Parathyroid adenoma (tissue), 2 donors: ENCODE measurements around the gene EGFLAM.
"Not testable (repeated sequence)": the region's sequence is repeated elsewhere in the genome, so short reads cannot be mapped to it uniquely, and the experiment has no call there.

Source experiments
- H2AFZ ChIP-seq: fragments of 300-600 bp; sonication (generic); one replicate; pipeline ENCODE4 v1.7.0; 2017; ENCODE audit warnings: antibody characterized with exemption, mild to moderate bottlenecking
- H3K27ac ChIP-seq: fragments of 300-600 bp; sonication (generic); one replicate; pipeline ENCODE4 v1.7.0; 2017
- H3K27me3 ChIP-seq: fragments of 300-600 bp; sonication (generic); one replicate; pipeline ENCODE4 v1.7.0; 2017; ENCODE audit warnings: low read length; ENCODE audit not compliant: control insufficient read depth, insufficient read depth
- H3K36me3 ChIP-seq: fragments of 300-600 bp; sonication (generic); one replicate; pipeline ENCODE4 v1.7.0; 2017; ENCODE audit warnings: low read length; ENCODE audit not compliant: control insufficient read depth, insufficient read depth
- H3K4me1 ChIP-seq: fragments of 300-600 bp; sonication (generic); one replicate; pipeline ENCODE4 v1.7.0; 2017; ENCODE audit warnings: control low read depth
- H3K4me2 ChIP-seq: fragments of 300-600 bp; sonication (generic); one replicate; pipeline ENCODE4 v1.7.0; 2017; ENCODE audit warnings: low read length
- H3K4me3 ChIP-seq: fragments of 300-600 bp; sonication (generic); one replicate; pipeline ENCODE4 v1.7.0; 2017; ENCODE audit warnings: low read depth, low read length
- H3K79me2 ChIP-seq: fragments of 300-600 bp; sonication (generic); one replicate; pipeline ENCODE4 v1.7.0; 2017; ENCODE audit warnings: control low read depth
- H3K9ac ChIP-seq: fragments of 300-600 bp; sonication (generic); one replicate; pipeline ENCODE4 v1.7.0; 2017; ENCODE audit warnings: mild to moderate bottlenecking
- H3K9me3 ChIP-seq: fragments of 300-600 bp; sonication (generic); one replicate; pipeline ENCODE4 v1.7.0; 2017; ENCODE audit warnings: low read length; ENCODE audit not compliant: control insufficient read depth
- TF ChIP-seq, protein P1 (sequence below): fragments of 300-600 bp; sonication (generic); IDR thresholded peaks from one replicate; pipeline ENCODE4 v1.7.0; 2017; ENCODE audit warnings: antibody characterized with exemption, mild to moderate bottlenecking
- donor health status: primary hyperparathyroidism.

Gene EGFLAM

DNA sequence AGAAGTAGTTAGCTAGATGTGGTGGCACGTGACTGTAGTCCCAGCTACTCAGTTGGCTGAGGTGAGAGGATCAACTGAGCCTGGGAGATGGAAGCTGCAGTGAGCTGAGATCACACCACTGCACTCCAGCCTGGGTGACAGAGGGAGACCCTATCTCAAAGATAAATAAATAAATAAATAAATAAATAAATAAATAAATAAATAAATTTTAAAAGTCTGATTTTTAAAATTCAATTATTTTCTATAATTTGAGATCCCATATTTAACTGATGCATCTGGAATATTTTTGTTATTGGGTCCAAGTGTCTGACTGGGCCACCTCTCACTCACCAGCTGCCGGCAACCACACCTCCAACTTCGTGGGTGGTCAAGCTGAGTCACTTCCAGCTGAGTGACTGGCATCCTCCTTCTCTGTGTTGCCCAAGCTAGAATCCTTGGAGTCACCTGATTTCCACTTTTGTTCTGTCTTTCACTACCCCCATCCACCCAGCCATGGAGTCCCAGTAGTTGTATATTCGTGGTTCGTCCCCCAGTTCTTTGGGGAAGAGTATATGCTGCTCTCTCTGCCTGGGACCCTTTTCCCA, 70.9 kb downstream of the EGFLAM start:
- Histone ChIP-seq H3K79me2 (no peaks in the 10 kb centered on the region), H3K4me1 (no peaks in the 10 kb centered on the region), H2AFZ (no peak overlapping the region), H3K36me3 (no peaks in the 10 kb centered on the region), H3K27ac (no peak overlapping the region), H3K27me3 (no peaks in the 10 kb centered on the region), H3K4me3 (no peak overlapping the region), H3K4me2 (no peak overlapping the region), H3K9ac (no peak overlapping the region), H3K9me3 (no peaks in the 10 kb centered on the region)
- TF ChIP-seq, protein P1, sequence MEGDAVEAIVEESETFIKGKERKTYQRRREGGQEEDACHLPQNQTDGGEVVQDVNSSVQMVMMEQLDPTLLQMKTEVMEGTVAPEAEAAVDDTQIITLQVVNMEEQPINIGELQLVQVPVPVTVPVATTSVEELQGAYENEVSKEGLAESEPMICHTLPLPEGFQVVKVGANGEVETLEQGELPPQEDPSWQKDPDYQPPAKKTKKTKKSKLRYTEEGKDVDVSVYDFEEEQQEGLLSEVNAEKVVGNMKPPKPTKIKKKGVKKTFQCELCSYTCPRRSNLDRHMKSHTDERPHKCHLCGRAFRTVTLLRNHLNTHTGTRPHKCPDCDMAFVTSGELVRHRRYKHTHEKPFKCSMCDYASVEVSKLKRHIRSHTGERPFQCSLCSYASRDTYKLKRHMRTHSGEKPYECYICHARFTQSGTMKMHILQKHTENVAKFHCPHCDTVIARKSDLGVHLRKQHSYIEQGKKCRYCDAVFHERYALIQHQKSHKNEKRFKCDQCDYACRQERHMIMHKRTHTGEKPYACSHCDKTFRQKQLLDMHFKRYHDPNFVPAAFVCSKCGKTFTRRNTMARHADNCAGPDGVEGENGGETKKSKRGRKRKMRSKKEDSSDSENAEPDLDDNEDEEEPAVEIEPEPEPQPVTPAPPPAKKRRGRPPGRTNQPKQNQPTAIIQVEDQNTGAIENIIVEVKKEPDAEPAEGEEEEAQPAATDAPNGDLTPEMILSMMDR, result no peak

DNA sequence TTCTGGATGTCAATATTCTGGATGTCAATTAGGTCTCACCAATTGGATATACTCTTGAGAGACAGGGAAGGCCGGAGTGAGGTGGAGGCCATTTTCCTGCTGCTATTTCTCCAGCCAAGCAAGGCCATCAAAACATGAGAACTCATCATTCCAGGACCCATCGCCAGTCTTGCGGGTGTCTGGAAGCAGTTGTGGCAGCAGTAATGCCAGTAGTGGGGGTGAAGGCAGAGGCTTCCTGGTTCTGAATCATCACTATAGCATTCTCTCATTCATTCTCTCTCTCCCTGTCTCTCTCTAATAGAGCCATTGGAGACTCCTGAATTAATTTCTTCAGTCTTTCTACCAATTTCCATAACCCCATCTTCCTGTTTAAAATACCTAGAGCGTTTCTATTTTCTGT, 71.8 kb downstream of the EGFLAM start:
- no peaks in the 10 kb centered on the region for H3K36me3 ChIP-seq
- no peak overlapping the region for H2AFZ ChIP-seq
- H3K4me2 ChIP-seq, result no peak overlapping the region
- H3K9me3 ChIP-seq, result no peaks in the 10 kb centered on the region
- H3K4me1 ChIP-seq, result no peaks in the 10 kb centered on the region
- no peak overlapping the region for H3K9ac ChIP-seq
- no peaks in the 10 kb centered on the region for H3K79me2 ChIP-seq
- TF ChIP-seq, protein P1, result no peak
- H3K27me3 ChIP-seq, result no peaks in the 10 kb centered on the region
- H3K4me3 ChIP-seq, result no peak overlapping the region
- no peak overlapping the region for H3K27ac ChIP-seq

DNA sequence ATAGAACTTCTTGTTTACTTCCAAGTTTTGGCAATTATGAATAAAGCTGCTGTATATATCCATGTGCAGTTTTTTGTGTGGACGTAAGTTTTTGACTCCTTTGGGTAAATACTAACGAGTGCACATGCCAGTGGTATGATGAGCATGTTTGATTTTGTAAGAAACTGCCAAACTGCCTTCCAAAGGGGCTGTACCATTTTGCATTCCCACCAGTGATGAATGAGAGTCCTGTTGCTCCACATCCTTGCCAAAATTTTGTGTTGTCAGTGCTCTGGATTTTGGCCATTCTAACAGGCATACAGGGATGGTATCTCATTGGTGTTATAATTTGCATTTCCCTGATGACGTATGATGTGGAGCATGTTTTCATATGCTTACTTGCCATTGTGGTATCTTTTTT, 73.5 kb downstream of the EGFLAM start:
- H3K9ac ChIP-seq, result no peak overlapping the region

DNA sequence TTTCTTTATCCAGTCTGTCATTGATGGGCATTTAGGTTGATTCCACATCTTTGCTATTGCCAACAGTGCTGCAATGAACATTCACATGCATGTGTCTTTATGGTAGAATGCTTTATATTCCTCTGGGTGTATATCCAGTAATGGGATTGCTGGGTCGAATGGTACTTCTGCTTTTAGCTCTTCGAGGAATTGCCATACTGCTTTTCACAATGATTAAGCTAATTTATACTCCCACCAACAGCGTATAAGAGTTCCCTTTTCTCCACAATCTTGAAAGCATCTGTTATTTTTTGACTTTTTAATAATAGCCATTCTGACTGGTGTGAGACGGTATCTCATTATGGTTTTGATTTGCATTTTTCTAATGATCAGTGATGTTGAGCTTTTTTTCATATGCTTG, 74.8 kb downstream of the EGFLAM start:
- H3K27me3 ChIP-seq, H3K4me1 ChIP-seq, H3K36me3 ChIP-seq, H3K4me2 ChIP-seq, H3K9me3 ChIP-seq, H3K4me3 ChIP-seq, H3K9ac ChIP-seq, H3K79me2 ChIP-seq, H3K27ac ChIP-seq, H2AFZ ChIP-seq: not testable (repeated sequence)

More for the DNA sequence above, 73.5 kb downstream of the EGFLAM start:
- no peaks in the 10 kb centered on the region for H3K36me3 ChIP-seq
- TF ChIP-seq, protein P1, result no peak
- no peaks in the 10 kb centered on the region for H3K4me1 ChIP-seq
- H3K4me2 ChIP-seq, result no peak overlapping the region
- H3K27ac ChIP-seq, result no peak overlapping the region
- H2AFZ ChIP-seq, result no peak overlapping the region
- no peaks in the 10 kb centered on the region for H3K9me3 ChIP-seq
- no peak overlapping the region for H3K4me3 ChIP-seq
- H3K27me3 ChIP-seq, result no peaks in the 10 kb centered on the region
- no peaks in the 10 kb centered on the region for H3K79me2 ChIP-seq

DNA sequence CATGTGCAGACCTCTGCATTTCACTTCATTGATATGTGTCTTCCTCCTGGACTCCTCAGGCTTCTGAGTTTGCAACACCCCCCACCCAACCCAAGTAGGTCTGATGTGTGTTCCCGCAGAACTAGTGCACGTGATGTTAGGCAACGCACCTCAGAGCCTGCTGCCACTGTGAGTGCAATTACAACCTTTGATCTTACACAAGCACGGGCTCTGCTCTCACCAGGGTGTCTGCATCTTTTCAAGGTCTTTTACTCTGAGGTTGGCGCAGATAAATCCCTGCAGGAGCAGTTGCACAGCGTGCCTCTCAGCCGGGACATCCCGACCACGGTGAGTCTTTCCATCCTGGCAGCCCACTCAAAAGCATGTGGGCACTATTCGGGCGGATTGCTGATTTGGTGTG, 80.1 kb downstream of the EGFLAM start:
- Histone ChIP-seq H3K4me2 (no peak overlapping the region), H3K79me2 (no peaks in the 10 kb centered on the region), H3K4me3 (no peak overlapping the region), H3K4me1 (no peaks in the 10 kb centered on the region), H3K9ac (no peak overlapping the region), H3K36me3 (no peaks in the 10 kb centered on the region), H3K9me3 (no peaks in the 10 kb centered on the region), H2AFZ (no peak overlapping the region), H3K27ac (no peak overlapping the region), H3K27me3 (no peaks in the 10 kb centered on the region)
- TF ChIP-seq, protein P1, result no peak
